ENCODE results near the gene TMEM63C.

- TF ChIP-seq EZH2 (IDR thresholded peaks at IDR 0.05; ENCODE audit: borderline replicate concordance, low read depth, low read length, poor library complexity, severe bottlenecking) (no peak), CTCF (conservative IDR thresholded peaks at IDR 0.05; ENCODE audit: low read depth, low read length) (no peak)
These were observed 25.3 kb downstream of the TMEM63C start for GRCh38 chr14:77206877-77207389.

All from A673 (cell line).